SK-N-SH (cell line): ENCODE results near the gene PAN3. TPM values are rescaled to one million over a fixed set of nuclear protein-coding genes. Genes with fewer than 3 reads are reported as not detected.

ENCODE experiments used
- CTCF ChIA-PET: fragments of 300-600, 350-600 bp; formaldehyde crosslinking; extraction: SDS; loops from one replicate; lab custom pipeline; 2021; lab: Yijun Ruan, JAX
- POLR2A ChIA-PET: fragments of 350-600 bp; sonication (Branson Sonifier 250); formaldehyde crosslinking; extraction: SDS; loops from one replicate; lab custom pipeline; 2020; ENCODE audit warnings: antibody characterized with exemption, inconsistent platforms; lab: Yijun Ruan, JAX
- DNase-seq: peaks from one replicate; pipeline ENCODE4 v3.0.0; 2012
- H2AFZ ChIP-seq: fragments of 200-600 bp; sonication (generic); 2 replicates; pipeline ENCODE4 v1.8.1; 2016; ENCODE audit warnings: antibody characterized with exemption, mild to moderate bottlenecking, low read depth
- H3F3A ChIP-seq: fragments of 200-600 bp; sonication (generic); replicated peaks from 2 replicates; pipeline ENCODE3; 2016; ENCODE audit warnings: antibody characterized with exemption, mild to moderate bottlenecking; ENCODE audit not compliant: insufficient read depth
- H3K27ac ChIP-seq, 2 experiments: fragments of 200-500 bp in 1 of 2; fragments of 200-600 bp in 1 of 2; sonication (Bioruptor generic) in 1 of 2; sonication (generic), shearing (Covaris generic) in 1 of 2; 2 replicates each; pipeline versions ENCODE4 v1.5.1 to v1.6.1; 2014 to 2016; ENCODE audit warnings: low read depth in 2 of 2, inconsistent platforms in 1 of 2, low read length in 1 of 2, mild to moderate bottlenecking in 1 of 2, mixed read lengths in 1 of 2
- H3K27me3 ChIP-seq: fragments of 200-600 bp; sonication (generic), shearing (Covaris generic); 2 replicates; pipeline ENCODE4 v1.6.1; 2016; ENCODE audit warnings: mixed run types; ENCODE audit not compliant: insufficient read depth
- H3K36me3 ChIP-seq, 2 experiments: fragments of 200-500 bp in 1 of 2; fragments of 200-600 bp in 1 of 2; sonication (Bioruptor generic) in 1 of 2; sonication (generic) in 1 of 2; replicated peaks in 1 of 2; 2 replicates each; pipeline versions ENCODE3 to v1.5.1; 2014 to 2016; ENCODE audit warnings: low read length in 1 of 2, mild to moderate bottlenecking in 1 of 2; ENCODE audit not compliant: insufficient read depth in 2 of 2, control insufficient read depth in 1 of 2
- H3K4me1 ChIP-seq, 2 experiments: fragments of 200-500 bp in 1 of 2; fragments of 200-600 bp in 1 of 2; sonication (Bioruptor generic) in 1 of 2; sonication (generic), shearing (Covaris generic) in 1 of 2; 2 replicates each; pipeline versions ENCODE4 v1.5.1 to v1.6.1; 2014 to 2016; ENCODE audit warnings: low read depth in 1 of 2, low read length in 1 of 2, mixed run types in 1 of 2; ENCODE audit not compliant: insufficient read depth in 2 of 2, control insufficient read depth in 1 of 2
- H3K4me2 ChIP-seq: fragments of 200-600 bp; sonication (generic), shearing (Covaris generic); 2 replicates; pipeline ENCODE4 v1.6.1; 2017; ENCODE audit warnings: mixed run types
- H3K4me3 ChIP-seq, 2 experiments: fragments of 200-500 bp in 1 of 2; fragments of 200-600 bp in 1 of 2; sonication (Bioruptor generic) in 1 of 2; sonication (generic), shearing (Covaris generic) in 1 of 2; 2 replicates each; pipeline versions ENCODE4 v1.5.1 to v1.8.1; 2014 to 2016; ENCODE audit warnings: low read depth in 2 of 2, inconsistent platforms in 1 of 2, low read length in 1 of 2, mild to moderate bottlenecking in 1 of 2, mixed read lengths in 1 of 2, moderate library complexity in 1 of 2
- H3K79me2 ChIP-seq: fragments of 200-600 bp; sonication (generic); 2 replicates; pipeline ENCODE4 v1.8.1; 2017; ENCODE audit warnings: mild to moderate bottlenecking; ENCODE audit not compliant: insufficient read depth
- H3K9ac ChIP-seq: fragments of 200-600 bp; sonication (generic); 2 replicates; pipeline ENCODE4 v1.6.1; 2017; ENCODE audit warnings: mixed run types
- H3K9me2 ChIP-seq: fragments of 200-600 bp; sonication (generic); 2 replicates; pipeline ENCODE4 v1.6.1; 2017; ENCODE audit warnings: mixed run types
- H3K9me3 ChIP-seq: fragments of 200-600 bp; sonication (generic); 2 replicates; pipeline ENCODE4 v1.6.1; 2017; ENCODE audit warnings: mixed run types, mild to moderate bottlenecking, moderate library complexity
- H4K20me1 ChIP-seq: fragments of 200-600 bp; sonication (generic); 2 replicates; pipeline ENCODE4 v1.6.1; 2017; ENCODE audit warnings: mild to moderate bottlenecking, mixed run types; ENCODE audit not compliant: insufficient read depth
- ELF1 ChIP-seq: IDR thresholded peaks from 2 replicates; pipeline ENCODE4 v1.4.0; 2012
- EP300 ChIP-seq, 2 experiments: IDR thresholded peaks; 2 replicates each; pipeline versions ENCODE4 v1.4.0 to v1.6.1; 2012; ENCODE audit warnings: borderline replicate concordance in 1 of 2, low read depth in 1 of 2, low read length in 1 of 2
- EZH2phosphoT487 ChIP-seq: fragments of 200-600 bp; sonication (generic); IDR thresholded peaks from 2 replicates; pipeline ENCODE4 v1.6.1; 2017; ENCODE audit warnings: low read depth, mixed run types, mild to moderate bottlenecking, antibody characterized with exemption, moderate library complexity, borderline replicate concordance
- FOSL2 ChIP-seq: IDR thresholded peaks from 2 replicates; pipeline ENCODE4 v1.4.0; 2012; ENCODE audit warnings: low read depth, mild to moderate bottlenecking, moderate library complexity, borderline replicate concordance
- FOXJ3 ChIP-seq: sonication (generic); formaldehyde crosslinking; IDR thresholded peaks from 2 replicates; pipeline ENCODE4 v1.5.1; 2020; ENCODE audit warnings: mild to moderate bottlenecking, missing genetic modification reagents
- FOXM1 ChIP-seq: IDR thresholded peaks from 2 replicates; pipeline ENCODE4 v1.4.0; 2012; ENCODE audit warnings: low read depth, mild to moderate bottlenecking
- GABPA ChIP-seq: IDR thresholded peaks from 2 replicates; pipeline ENCODE4 v1.4.0; 2012; ENCODE audit warnings: low read depth, mild to moderate bottlenecking
- JUND ChIP-seq: IDR thresholded peaks from 2 replicates; pipeline ENCODE4 v1.4.0; 2012
- MEF2A ChIP-seq: IDR thresholded peaks from 2 replicates; pipeline ENCODE4 v1.4.0; 2012; ENCODE audit warnings: low read depth, borderline replicate concordance
- NFIC ChIP-seq: IDR thresholded peaks from 2 replicates; pipeline ENCODE4 v1.4.0; 2012; ENCODE audit warnings: borderline replicate concordance
- RAD21 ChIP-seq: IDR thresholded peaks from 2 replicates; pipeline ENCODE4 v1.6.1; 2012; ENCODE audit warnings: mild to moderate bottlenecking, low read length
- RFX5 ChIP-seq: IDR thresholded peaks from 2 replicates; pipeline ENCODE4 v1.6.1; 2012; ENCODE audit warnings: mild to moderate bottlenecking, improper control_type of control experiment, low read length
- SIN3A ChIP-seq: IDR thresholded peaks from 2 replicates; pipeline ENCODE4 v1.6.1; 2012; ENCODE audit warnings: low read depth, mild to moderate bottlenecking, low read length, moderate library complexity, borderline replicate concordance
- TAF1 ChIP-seq: IDR thresholded peaks from 2 replicates; pipeline ENCODE4 v1.6.1; 2012; ENCODE audit warnings: low read depth, mild to moderate bottlenecking, low read length, moderate library complexity, borderline replicate concordance
- TCF12 ChIP-seq: IDR thresholded peaks from 2 replicates; pipeline ENCODE4 v1.4.0; 2012
- YY1 ChIP-seq: IDR thresholded peaks from 2 replicates; pipeline ENCODE4 v1.4.0; 2012; ENCODE audit warnings: low read depth, mild to moderate bottlenecking
- WGBS: methylation state at CpG from one replicate; pipeline ENCODE4 v1.1.6; 2017; ENCODE audit warnings: low lambda C conversion rate; 5-methylcytosine and 5-hydroxymethylcytosine counted together
- polyA plus RNA-seq, 3 experiments: library from polyadenylated mRNA; depleted of rRNA; stranded (reverse); fragments of >200 nt; gene quantifications; 2 replicates each; pipeline ENCODE4 v1.2.3, GENCODE V29; 2012
- TF ChIP-seq, protein P1 (sequence below): IDR thresholded peaks from 2 replicates; pipeline ENCODE4 v1.4.0; 2012; ENCODE audit warnings: low read depth, borderline replicate concordance
- TF ChIP-seq, protein P2 (sequence below): IDR thresholded peaks from 2 replicates; pipeline ENCODE4 v1.4.0; 2012; ENCODE audit warnings: low read depth, borderline replicate concordance
- TF ChIP-seq, protein P3 (sequence below): fragments of 150-350 bp; IDR thresholded peaks from 2 replicates; pipeline ENCODE4 v1.6.1; 2016; ENCODE audit warnings: mild to moderate bottlenecking, low read depth, low read length
- TF ChIP-seq, protein P4 (sequence below): IDR thresholded peaks from 2 replicates; pipeline ENCODE4; 2012

The PAN3 gene
- polyA plus RNA-seq, 1 of the 3 experiments (the other 2 are of a cell fraction): 6.4 TPM

DNA sequence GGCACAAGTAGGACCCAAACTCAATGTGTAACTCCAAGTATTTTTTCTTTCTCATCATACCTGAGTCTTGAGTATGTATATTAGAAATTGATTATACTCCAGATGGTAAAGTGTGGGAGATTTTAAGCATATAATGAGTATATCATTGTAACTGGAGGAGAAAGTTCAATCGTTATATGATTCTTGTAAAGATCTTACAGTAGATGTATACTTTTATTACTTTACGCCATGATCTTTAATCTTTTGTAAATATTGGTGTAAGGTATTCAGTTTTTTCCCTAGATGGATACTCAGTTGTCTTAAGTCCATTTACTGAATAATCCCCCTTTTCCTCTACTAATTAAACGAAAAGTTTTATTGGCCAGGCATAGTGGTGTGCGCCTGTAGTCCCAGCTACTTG, 25.2 kb downstream of the PAN3 start:
- POLR2A ChIA-PET: no interaction called here
- peaks cover 96% of the 10 kb centered on the region for H3K79me2 ChIP-seq

More for the DNA sequence above, 25.2 kb downstream of the PAN3 start:
- Histone ChIP-seq H4K20me1 (peaks cover 78% of the 10 kb centered on the region), H3K4me2 (no peak overlapping the region), H3K4me3 (no peak overlapping the region), H3K27me3 (no peaks in the 10 kb centered on the region), H3F3A (peaks cover 5% of the 10 kb centered on the region), H3K36me3 (no peaks in the 10 kb centered on the region), H2AFZ (no peak overlapping the region), H3K9me2 (no peaks in the 10 kb centered on the region), H3K4me1 (peaks cover 0 to 10% of the 10 kb centered on the region in 2 experiments; a peak in 1 of 4 replicates), H3K27ac (no peak overlapping the region), H3K9me3 (no peaks in the 10 kb centered on the region), H3K9ac (no peak overlapping the region)
- 92% methylated on average over 4 of the region's 4 CpGs for WGBS
- CTCF ChIA-PET: no interaction called here
- no peak for TF ChIP-seq EZH2phosphoT487
- TF ChIP-seq, protein P1, sequence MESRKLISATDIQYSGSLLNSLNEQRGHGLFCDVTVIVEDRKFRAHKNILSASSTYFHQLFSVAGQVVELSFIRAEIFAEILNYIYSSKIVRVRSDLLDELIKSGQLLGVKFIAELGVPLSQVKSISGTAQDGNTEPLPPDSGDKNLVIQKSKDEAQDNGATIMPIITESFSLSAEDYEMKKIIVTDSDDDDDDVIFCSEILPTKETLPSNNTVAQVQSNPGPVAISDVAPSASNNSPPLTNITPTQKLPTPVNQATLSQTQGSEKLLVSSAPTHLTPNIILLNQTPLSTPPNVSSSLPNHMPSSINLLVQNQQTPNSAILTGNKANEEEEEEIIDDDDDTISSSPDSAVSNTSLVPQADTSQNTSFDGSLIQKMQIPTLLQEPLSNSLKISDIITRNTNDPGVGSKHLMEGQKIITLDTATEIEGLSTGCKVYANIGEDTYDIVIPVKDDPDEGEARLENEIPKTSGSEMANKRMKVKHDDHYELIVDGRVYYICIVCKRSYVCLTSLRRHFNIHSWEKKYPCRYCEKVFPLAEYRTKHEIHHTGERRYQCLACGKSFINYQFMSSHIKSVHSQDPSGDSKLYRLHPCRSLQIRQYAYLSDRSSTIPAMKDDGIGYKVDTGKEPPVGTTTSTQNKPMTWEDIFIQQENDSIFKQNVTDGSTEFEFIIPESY: no peak
- TF ChIP-seq FOSL2: no peak
- TF ChIP-seq NFIC: no peak
- TF ChIP-seq MEF2A: no peak
- no peak for TF ChIP-seq FOXM1
- TF ChIP-seq EP300 (IDR thresholded peaks at IDR 0.05; ENCODE audit: borderline replicate concordance in 1 of 2, low read depth in 1 of 2, low read length in 1 of 2): no peak
- no peak for TF ChIP-seq SIN3A
- TF ChIP-seq GABPA: no peak
- TF ChIP-seq RFX5: no peak
- TF ChIP-seq JUND: no peak
- TF ChIP-seq, protein P2, sequence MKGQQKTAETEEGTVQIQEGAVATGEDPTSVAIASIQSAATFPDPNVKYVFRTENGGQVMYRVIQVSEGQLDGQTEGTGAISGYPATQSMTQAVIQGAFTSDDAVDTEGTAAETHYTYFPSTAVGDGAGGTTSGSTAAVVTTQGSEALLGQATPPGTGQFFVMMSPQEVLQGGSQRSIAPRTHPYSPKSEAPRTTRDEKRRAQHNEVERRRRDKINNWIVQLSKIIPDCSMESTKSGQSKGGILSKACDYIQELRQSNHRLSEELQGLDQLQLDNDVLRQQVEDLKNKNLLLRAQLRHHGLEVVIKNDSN: no peak
- TF ChIP-seq, protein P3, sequence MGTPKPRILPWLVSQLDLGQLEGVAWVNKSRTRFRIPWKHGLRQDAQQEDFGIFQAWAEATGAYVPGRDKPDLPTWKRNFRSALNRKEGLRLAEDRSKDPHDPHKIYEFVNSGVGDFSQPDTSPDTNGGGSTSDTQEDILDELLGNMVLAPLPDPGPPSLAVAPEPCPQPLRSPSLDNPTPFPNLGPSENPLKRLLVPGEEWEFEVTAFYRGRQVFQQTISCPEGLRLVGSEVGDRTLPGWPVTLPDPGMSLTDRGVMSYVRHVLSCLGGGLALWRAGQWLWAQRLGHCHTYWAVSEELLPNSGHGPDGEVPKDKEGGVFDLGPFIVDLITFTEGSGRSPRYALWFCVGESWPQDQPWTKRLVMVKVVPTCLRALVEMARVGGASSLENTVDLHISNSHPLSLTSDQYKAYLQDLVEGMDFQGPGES: no peak
- TF ChIP-seq ELF1: no peak
- no peak for TF ChIP-seq RAD21
- TF ChIP-seq YY1: no peak
- no peak for TF ChIP-seq FOXJ3 (CRISPR knock-in tag)
- TF ChIP-seq TAF1: no peak
- TF ChIP-seq, protein P4, sequence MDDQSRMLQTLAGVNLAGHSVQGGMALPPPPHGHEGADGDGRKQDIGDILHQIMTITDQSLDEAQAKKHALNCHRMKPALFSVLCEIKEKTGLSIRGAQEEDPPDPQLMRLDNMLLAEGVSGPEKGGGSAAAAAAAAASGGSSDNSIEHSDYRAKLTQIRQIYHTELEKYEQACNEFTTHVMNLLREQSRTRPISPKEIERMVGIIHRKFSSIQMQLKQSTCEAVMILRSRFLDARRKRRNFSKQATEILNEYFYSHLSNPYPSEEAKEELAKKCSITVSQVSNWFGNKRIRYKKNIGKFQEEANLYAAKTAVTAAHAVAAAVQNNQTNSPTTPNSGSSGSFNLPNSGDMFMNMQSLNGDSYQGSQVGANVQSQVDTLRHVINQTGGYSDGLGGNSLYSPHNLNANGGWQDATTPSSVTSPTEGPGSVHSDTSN: no peak
- no peak for TF ChIP-seq TCF12
- DNase-seq: no peak
